Measurements from ENCODE around the gene PPP2R1B. TPM values are rescaled to one million over a fixed set of nuclear protein-coding genes. Genes with fewer than 3 reads are reported as not detected.
A peak's percentile ranks its signal among the peaks of the same experiment; 100 is the strongest.

The PPP2R1B gene
- total RNA-seq, 3 donors from 2014 or later (not counting 1 experiment from before 2014, with no cell fraction given) = 32.6 to 41.4 (median 40.8) TPM

DNA sequence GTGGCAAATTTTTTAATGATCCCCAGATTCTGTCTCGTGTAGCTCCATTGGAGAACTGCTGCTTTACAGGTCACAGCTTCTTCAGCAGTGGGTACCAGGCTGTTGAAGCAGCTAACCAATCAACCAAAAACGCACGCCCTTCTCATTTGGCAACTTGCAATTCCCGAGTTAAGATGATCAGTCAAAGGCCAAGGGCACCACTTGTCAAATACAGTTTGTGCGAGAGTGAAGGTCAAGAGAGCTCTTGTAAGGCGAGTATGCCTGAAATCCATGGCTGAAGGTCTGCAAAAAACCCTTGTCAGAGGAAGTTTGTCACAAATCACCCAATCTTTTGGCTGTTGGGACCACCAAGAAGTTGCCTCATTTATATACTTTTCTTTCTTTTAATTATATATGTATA is 12.9 kb upstream of the PPP2R1B start:
- Mint-ChIP-seq H3K27me3 (ENCODE audit: low read depth in 2 of 2) (no peaks in the 10 kb centered on the region), H3K27ac (no peak overlapping the region)
- 90% methylated on average over 6 of the region's 6 CpGs for WGBS (ENCODE audit: insufficient coverage)

DNA sequence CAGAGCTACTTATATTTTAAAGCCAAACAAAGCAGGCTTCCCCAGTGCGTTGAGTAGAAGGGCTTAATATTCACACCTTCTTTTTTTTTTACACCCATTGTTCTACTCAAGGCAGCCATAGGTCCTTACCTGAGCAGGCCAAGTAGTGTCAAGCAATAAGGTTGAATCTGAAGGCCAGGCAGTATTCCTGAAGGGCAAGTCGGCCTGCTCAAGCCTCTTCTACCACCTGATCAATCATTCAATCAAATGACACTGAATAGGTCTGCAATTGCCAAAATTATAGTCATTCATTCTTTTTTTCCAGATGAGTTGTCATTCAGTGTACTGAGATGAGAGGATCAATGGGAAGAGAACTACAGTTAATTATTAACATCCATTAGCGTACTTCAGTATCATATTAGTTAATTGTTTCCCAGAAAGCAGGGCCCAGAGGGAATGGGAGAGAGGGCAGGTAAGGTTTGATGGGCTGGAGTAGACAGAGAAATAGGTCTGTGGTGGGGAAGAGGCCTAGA is 11.9 kb upstream of the PPP2R1B start:
- H3K4me3 Mint-ChIP-seq = no peak overlapping the region
- no peaks in the 10 kb centered on the region for H3K9me3 ChIP-seq (ENCODE audit: control insufficient read depth, insufficient read depth, low read length)
- no peaks in the 10 kb centered on the region for H3K4me1 Mint-ChIP-seq
- H3K9me3 Mint-ChIP-seq = no peaks in the 10 kb centered on the region
- 100% methylated on average over 3 of the region's 3 CpGs for WGBS (ENCODE audit: insufficient coverage)
- H3K4me1 ChIP-seq (ENCODE audit: control insufficient read depth, insufficient read depth, low read length) = no peaks in the 10 kb centered on the region
- H3K27me3 Mint-ChIP-seq (ENCODE audit: low read depth in 2 of 2) = no peaks in the 10 kb centered on the region
- intact Hi-C loops (cut with micrococcal nuclease) = no loop called here
- no peak overlapping the region for H3K4me3 ChIP-seq (ENCODE audit: low read length)
- TF ChIP-seq, protein P1, sequence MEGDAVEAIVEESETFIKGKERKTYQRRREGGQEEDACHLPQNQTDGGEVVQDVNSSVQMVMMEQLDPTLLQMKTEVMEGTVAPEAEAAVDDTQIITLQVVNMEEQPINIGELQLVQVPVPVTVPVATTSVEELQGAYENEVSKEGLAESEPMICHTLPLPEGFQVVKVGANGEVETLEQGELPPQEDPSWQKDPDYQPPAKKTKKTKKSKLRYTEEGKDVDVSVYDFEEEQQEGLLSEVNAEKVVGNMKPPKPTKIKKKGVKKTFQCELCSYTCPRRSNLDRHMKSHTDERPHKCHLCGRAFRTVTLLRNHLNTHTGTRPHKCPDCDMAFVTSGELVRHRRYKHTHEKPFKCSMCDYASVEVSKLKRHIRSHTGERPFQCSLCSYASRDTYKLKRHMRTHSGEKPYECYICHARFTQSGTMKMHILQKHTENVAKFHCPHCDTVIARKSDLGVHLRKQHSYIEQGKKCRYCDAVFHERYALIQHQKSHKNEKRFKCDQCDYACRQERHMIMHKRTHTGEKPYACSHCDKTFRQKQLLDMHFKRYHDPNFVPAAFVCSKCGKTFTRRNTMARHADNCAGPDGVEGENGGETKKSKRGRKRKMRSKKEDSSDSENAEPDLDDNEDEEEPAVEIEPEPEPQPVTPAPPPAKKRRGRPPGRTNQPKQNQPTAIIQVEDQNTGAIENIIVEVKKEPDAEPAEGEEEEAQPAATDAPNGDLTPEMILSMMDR (IDR thresholded peaks at IDR 0.05) = no peak
- no peaks in the 10 kb centered on the region for H3K27me3 ChIP-seq (ENCODE audit: control insufficient read depth, insufficient read depth, low read length)
- no peaks in the 10 kb centered on the region for H3K36me3 ChIP-seq (ENCODE audit: control insufficient read depth, insufficient read depth, low read length)
- H3K36me3 Mint-ChIP-seq = no peaks in the 10 kb centered on the region
- DNase-seq (no peak), ATAC-seq (no peak)
- H3K27ac Mint-ChIP-seq = no peak overlapping the region
- H3K27ac ChIP-seq (ENCODE audit: low read length) = no peak overlapping the region

More for the DNA sequence above, 12.9 kb upstream of the PPP2R1B start:
- Mint-ChIP-seq H3K9me3 (no peaks in the 10 kb centered on the region), H3K4me3 (no peak overlapping the region), H3K36me3 (no peaks in the 10 kb centered on the region), H3K4me1 (no peaks in the 10 kb centered on the region)
- ATAC-seq (no peak), DNase-seq (no peak)
- Histone ChIP-seq H3K27ac (ENCODE audit: low read length) (no peak overlapping the region), H3K27me3 (ENCODE audit: control insufficient read depth, insufficient read depth, low read length) (no peaks in the 10 kb centered on the region), H3K4me1 (ENCODE audit: control insufficient read depth, insufficient read depth, low read length) (no peaks in the 10 kb centered on the region), H3K9me3 (ENCODE audit: control insufficient read depth, insufficient read depth, low read length) (no peaks in the 10 kb centered on the region), H3K36me3 (ENCODE audit: control insufficient read depth, insufficient read depth, low read length) (no peaks in the 10 kb centered on the region), H3K4me3 (ENCODE audit: low read length) (no peak overlapping the region)
- intact Hi-C loops (cut with micrococcal nuclease) = no loop called here
- TF ChIP-seq, protein P1 (IDR thresholded peaks at IDR 0.05) = no peak

DNA sequence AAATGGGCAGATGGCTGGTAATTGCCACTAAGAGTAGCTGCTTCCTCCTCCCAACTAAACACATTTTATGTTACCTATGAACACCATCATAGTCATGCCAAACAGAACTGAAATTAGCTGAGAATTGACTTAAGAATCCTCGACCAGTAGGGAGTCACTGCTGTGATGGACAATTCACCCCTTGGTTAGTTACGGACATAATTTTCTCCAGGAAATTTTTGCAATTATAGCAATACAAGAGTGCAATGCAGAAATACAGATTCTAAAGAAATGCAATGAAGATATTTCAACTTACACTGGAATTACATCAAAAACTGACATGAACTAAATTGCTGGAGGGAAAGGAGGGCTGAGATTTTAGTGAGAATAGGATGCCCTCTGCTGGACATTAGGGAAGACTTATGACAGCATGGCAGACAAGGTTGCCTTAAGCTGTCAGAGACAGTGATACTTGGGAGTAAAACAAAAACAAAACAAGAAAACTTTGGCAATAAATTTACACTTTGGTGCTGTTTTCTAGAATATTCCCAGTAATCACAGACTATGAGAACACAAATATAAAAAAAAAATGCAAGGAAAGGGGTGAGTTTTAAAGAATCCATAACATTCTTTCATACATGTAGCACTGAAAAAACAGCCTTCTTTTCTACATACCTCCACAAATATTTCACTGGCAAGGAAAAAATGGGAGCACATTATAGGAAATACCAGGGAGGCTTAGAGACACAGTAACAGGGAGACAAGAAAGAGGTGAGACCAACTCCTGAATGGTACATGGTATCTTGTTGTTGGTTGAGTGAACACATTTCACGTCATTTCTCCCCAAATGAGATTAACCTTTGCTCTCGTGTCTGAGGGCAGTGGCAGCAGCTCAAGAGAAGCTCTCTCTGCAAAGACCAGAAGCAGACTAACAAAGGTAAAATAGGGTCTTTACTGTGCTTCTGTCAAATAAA is 11.2 kb upstream of the PPP2R1B start:
- ATAC-seq (peak; percentile 81 to 91 (median 88)), DNase-seq (peak in 1 of 2 donors; percentile 82)
- H3K27me3 ChIP-seq (ENCODE audit: control insufficient read depth, insufficient read depth, low read length) = no peaks in the 10 kb centered on the region
- no peaks in the 10 kb centered on the region for H3K9me3 ChIP-seq (ENCODE audit: control insufficient read depth, insufficient read depth, low read length)
- intact Hi-C loops (cut with micrococcal nuclease) = loop anchor here (1.0 kb wide), 3 partner anchors 64 to 212 kb away; no protein-coding TSS in a partner anchor
- H3K9me3 Mint-ChIP-seq = no peaks in the 10 kb centered on the region
- TF ChIP-seq, protein P1 (IDR thresholded peaks at IDR 0.05) = peak; percentile 68
- no peaks in the 10 kb centered on the region for H3K27me3 Mint-ChIP-seq (ENCODE audit: low read depth in 2 of 2)
- no peak overlapping the region for H3K4me3 Mint-ChIP-seq
- WGBS (ENCODE audit: insufficient coverage) = 85% methylated on average over 4 of the region's 4 CpGs
- H3K4me1 Mint-ChIP-seq = no peaks in the 10 kb centered on the region
- no peaks in the 10 kb centered on the region for H3K36me3 Mint-ChIP-seq
- no peaks in the 10 kb centered on the region for H3K4me1 ChIP-seq (ENCODE audit: control insufficient read depth, insufficient read depth, low read length)
- no peak overlapping the region for H3K27ac Mint-ChIP-seq
- H3K27ac ChIP-seq (ENCODE audit: low read length) = no peak overlapping the region
- H3K4me3 ChIP-seq (ENCODE audit: low read length) = no peak overlapping the region
- H3K36me3 ChIP-seq (ENCODE audit: control insufficient read depth, insufficient read depth, low read length) = no peaks in the 10 kb centered on the region

All from natural killer cell (primary cell).